C1 segment of cervical spinal cord (tissue), 14 donors: Measurements from ENCODE around the gene TMEM95.
"Not testable (repeated sequence)": the region's sequence is repeated elsewhere in the genome, so short reads cannot be mapped to it uniquely, and the experiment has no call there.

Experiments
- DNase-seq, 14 donors: peaks; one replicate each; lab custom pipeline; 2025; lab: John Stamatoyannopoulos, UW

TMEM95 gene

GRCh38 chr17:7323731-7324437 lies 31.1 kb upstream of the TMEM95 start:
- peak in 2 of 14 donors; percentile 10 to 23 for DNase-seq

DNA sequence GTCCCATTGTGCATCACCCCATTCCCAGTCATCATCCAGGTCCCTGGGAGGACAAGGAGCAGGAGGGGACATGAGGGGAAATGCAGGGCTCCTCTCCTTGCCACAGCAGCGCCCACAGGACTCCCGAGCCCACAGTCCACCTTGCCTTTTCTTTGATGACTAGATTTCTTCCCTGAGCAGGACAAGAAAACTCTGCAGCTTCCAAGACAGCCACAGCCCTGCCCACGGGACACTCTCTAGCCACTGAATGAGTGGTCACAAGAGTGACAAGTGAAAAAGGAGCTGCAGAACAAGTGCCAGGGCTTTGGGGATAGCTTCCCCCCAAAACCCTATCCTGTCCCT lies 30.5 kb upstream of the TMEM95 start:
- no peak for DNase-seq

DNA sequence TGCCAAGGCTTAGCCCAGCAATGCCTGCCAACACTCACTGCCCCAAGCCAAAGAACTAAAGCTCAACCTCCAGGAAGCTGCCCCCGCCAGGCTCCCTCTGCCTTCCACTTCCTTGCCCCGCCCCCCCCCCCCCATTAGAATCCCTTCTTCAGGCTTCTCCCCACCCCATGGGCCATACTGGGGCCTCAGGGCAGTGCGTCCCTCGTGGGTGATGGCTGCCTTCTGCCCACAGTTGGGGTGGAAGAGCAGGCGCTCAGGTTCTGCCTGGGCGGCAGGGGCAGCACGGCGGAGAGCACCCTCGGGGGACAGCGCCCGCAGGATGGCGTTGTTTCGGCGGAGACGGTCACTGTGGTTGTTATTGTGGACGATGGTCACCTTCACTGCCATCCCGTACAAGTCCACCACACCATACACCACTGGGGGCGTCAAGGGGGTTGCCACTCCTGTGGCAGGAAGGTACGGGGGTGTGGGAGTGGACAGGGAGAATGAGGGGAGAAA lies 29.9 kb upstream of the TMEM95 start:
- DNase-seq = no peak

DNA sequence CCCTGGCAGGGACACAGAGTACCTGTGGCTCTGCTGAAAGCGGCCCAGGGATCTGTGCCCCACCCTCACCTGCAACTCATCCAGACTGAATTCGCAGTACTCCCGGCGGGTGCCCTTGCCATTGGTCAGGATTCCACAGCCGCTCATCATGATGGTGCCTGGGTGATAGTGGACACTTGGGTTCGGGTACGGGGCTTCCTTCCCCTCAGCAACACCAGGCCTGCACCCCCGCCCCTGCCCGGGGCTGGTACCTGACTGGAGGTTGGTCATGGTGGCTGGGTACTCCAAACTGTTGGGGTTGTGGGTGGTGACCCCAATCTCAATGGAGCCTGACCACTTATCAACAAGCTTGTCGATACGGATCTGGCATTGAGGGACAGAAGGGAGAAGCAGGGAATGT lies 28.8 kb upstream of the TMEM95 start:
- DNase-seq = no peak

- DNase-seq = no peak
Measured at GRCh38 chr17:7327056-7327455, 27.9 kb upstream of the TMEM95 start.

- DNase-seq = no peak
Measured at GRCh38 chr17:7327501-7327900, 27.5 kb upstream of the TMEM95 start.

- DNase-seq = no peak
Measured at GRCh38 chr17:7328009-7328408, 26.9 kb upstream of the TMEM95 start.

- DNase-seq = no peak
Measured at GRCh38 chr17:7328840-7329373, 26.0 kb upstream of the TMEM95 start, which contains the start of gene NEURL4. Gene NEURL4 (minus strand): TSS chr17:7329335. CDS start chr17:7329312, 23 bp downstream.

GRCh38 chr17:7329374-7329996 lies 25.5 kb upstream of the TMEM95 start:
- peak; percentile 89 to 99 (median 96) for DNase-seq

- DNase-seq = peak in 13 of 14 donors; percentile 40 to 90 (median 84)
Measured at GRCh38 chr17:7329997-7330637, 24.8 kb upstream of the TMEM95 start.

- no peak for DNase-seq
Measured at GRCh38 chr17:7330638-7331015, 24.3 kb upstream of the TMEM95 start.

GRCh38 chr17:7332111-7332510 lies 22.8 kb upstream of the TMEM95 start:
- DNase-seq = no peak

DNA sequence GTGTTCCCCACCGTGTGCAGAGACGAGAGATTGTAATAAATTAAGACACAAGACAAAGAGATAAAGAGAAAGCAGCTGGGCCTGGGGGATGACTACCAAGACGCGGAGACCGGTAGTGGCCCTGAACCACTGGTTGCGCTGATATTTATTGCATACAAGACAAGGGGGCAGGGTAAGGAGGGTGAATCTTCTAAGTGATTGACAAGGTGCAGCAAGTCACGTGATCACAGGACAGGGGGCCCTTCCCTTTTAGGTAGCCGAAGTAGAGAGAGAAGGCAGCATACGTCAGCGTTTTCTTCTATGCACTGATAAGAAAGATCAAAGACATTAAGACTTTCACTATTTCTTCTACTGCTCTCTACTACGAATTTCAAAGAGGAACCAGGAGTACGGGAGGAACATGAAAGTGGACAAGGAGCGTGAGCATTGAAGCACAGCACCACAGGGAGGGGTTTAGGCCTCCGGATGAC lies 22.3 kb upstream of the TMEM95 start:
- not testable (repeated sequence) for DNase-seq

- no peak for DNase-seq
Measured at GRCh38 chr17:7334938-7335538, 19.9 kb upstream of the TMEM95 start.

DNA sequence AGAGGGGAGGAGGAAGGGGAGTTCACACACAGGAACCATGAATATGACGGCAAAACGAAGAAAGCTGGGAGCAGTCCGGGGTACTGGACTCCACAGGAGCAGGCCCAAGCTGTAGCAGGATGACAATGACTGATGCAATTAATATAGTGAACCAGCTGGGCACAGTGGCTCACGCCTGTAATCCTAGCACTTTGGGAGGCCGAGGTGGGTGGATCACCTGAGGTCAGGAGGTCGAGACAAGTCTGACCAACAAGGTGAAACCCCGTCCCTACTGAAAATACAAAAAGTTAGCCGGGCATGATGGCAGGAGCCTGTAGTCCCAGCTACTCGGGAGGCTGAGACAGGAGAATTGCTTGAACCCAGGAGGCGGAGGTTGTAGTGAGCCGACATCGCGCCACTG lies 19.2 kb upstream of the TMEM95 start:
- not testable (repeated sequence) for DNase-seq

GRCh38 chr17:7336240-7337175 lies 18.4 kb upstream of the TMEM95 start, which contains the start of gene ACAP1:
Gene ACAP1 (plus strand): TSS chr17:7336529. CDS start chr17:7336735, 206 bp downstream.
- DNase-seq = no peak

GRCh38 chr17:7337600-7337999 lies 17.4 kb upstream of the TMEM95 start:
- not testable (repeated sequence) for DNase-seq

DNA sequence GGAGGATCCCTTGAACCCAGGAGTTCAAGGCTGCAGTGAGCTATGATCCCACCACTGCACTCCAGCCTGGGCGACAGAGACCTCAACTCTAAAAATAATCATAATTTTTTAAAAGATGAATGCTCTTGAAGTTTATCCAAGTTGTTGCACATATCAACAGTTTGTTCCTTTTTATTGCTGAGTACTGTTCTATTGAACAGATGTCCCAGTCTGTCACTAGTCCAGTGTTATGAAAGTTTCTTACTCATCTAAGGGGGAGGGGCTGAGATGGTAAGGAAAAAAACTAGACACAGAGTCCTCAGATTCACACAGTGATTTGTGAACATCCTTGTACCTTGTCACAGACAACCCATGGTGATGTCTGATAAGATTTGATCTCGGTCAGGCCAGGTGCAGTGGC lies 14.8 kb upstream of the TMEM95 start:
- no peak for DNase-seq

DNA sequence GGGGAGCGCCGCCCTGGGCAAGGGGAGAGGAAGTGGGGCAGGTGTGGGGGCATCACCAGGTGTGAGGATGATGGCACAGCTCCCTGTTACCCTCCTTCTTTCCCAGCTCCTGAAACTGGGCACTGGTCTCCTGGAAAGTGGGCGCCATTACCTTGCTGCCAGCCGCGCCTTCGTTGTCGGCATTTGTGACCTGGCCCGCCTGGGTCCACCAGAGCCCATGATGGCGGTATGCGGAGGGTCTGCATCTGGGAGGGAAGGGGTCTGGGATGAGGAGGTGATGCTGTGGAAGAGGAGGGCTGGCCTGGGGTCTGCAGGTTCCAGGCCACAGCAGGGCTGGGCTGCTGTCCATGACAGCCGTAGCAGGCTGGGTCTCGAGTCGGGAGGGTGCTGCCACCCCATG lies 13.1 kb upstream of the TMEM95 start:
- DNase-seq = no peak

- no peak for DNase-seq
Measured at GRCh38 chr17:7343250-7343649, 11.7 kb upstream of the TMEM95 start.
